Endothelial cell of umbilical vein (primary cell): ENCODE measurements around the gene RPS6KA4. TPM values are rescaled to one million over a fixed set of nuclear protein-coding genes. Genes with fewer than 3 reads are reported as not detected.

Experiments
- BruUV-seq: library from RNA; stranded (reverse); fragments of 400-500 nt; replicated peaks from 2 replicates; lab custom pipeline; 2021; lab: Mats Ljungman, UMichigan
- CTCF ChIA-PET: fragments of 300-600, 350-600 bp; sonication (Branson Sonifier 250); formaldehyde crosslinking; loops from one replicate; lab custom pipeline; 2021; ENCODE audit warnings: antibody characterized with exemption, inconsistent platforms; lab: Charles Lee
- POLR2A ChIA-PET: fragments of 300-600, 350-600 bp; sonication (Branson Sonifier 250); formaldehyde crosslinking; loops from one replicate; lab custom pipeline; 2021; ENCODE audit warnings: antibody characterized with exemption, inconsistent platforms; lab: Charles Lee
- DNase-seq: peaks from one replicate; pipeline ENCODE4 v3.0.0-alpha.2; 2011; ENCODE audit warnings: low read depth, low spot score
- FAIRE-seq: peaks from 2 replicates; lab custom pipeline; 2011; peaks lifted over from hg19 to GRCh38; lab: Jason Lieb, UNC
- H2AFZ ChIP-seq: 2 replicates; pipeline ENCODE4 v1.6.0; 2012; ENCODE audit warnings: low read depth, low read length, control low read depth, inconsistent platforms
- H3K27ac ChIP-seq: 2 replicates; pipeline ENCODE4 v1.5.1; 2011; ENCODE audit warnings: low read depth, mild to moderate bottlenecking, control low read depth, low read length, moderate library complexity; ENCODE audit not compliant: insufficient read depth
- H3K27me3 ChIP-seq, 2 experiments: 2 replicates each; pipeline versions ENCODE4 v1.6.0 to v1.6.1; 2011; ENCODE audit warnings: low read length in 2 of 2, mixed read lengths in 1 of 2; ENCODE audit not compliant: control insufficient read depth in 2 of 2, insufficient read depth in 2 of 2
- H3K36me3 ChIP-seq, 2 experiments: 2 replicates in 1 of 2; 3 replicates in 1 of 2; pipeline ENCODE4 v1.5.1; 2011; ENCODE audit warnings: low read length in 2 of 2, mild to moderate bottlenecking in 1 of 2, moderate library complexity in 1 of 2; ENCODE audit not compliant: control insufficient read depth in 2 of 2, insufficient read depth in 2 of 2; ENCODE audit errors: extremely low read depth in 1 of 2
- H3K4me1 ChIP-seq: 3 replicates; pipeline ENCODE4 v1.5.1; 2011; ENCODE audit warnings: mild to moderate bottlenecking, low read length; ENCODE audit not compliant: control insufficient read depth, insufficient read depth; ENCODE audit errors: extremely low read depth
- H3K4me2 ChIP-seq: 2 replicates; pipeline ENCODE4 v1.6.1; 2011; ENCODE audit warnings: low read length, control low read depth, mixed read lengths; ENCODE audit not compliant: insufficient read depth
- H3K4me3 ChIP-seq, 3 experiments: fragments of 200-600 bp in 1 of 3; sonication (generic), shearing (Covaris generic) in 1 of 3; replicated peaks in 1 of 3; 2 replicates each; pipeline ENCODE4 v1.5.1; 2011 to 2016; ENCODE audit warnings: control low read depth in 3 of 3, low read length in 3 of 3, mild to moderate bottlenecking in 2 of 3, inconsistent platforms in 1 of 3, low read depth in 1 of 3, moderate library complexity in 1 of 3; ENCODE audit not compliant: insufficient read depth in 1 of 3
- H3K79me2 ChIP-seq: 2 replicates; pipeline ENCODE4 v1.6.0; 2012; ENCODE audit warnings: low read length, inconsistent platforms; ENCODE audit not compliant: control insufficient read depth, insufficient read depth
- H3K9ac ChIP-seq: replicated peaks from 2 replicates; pipeline ENCODE3; 2011; ENCODE audit warnings: low read length, control low read depth; ENCODE audit not compliant: insufficient read depth; ENCODE audit errors: extremely low read depth
- H3K9me1 ChIP-seq: replicated peaks from 3 replicates; pipeline ENCODE4 v1.6.0; 2011; ENCODE audit warnings: mild to moderate bottlenecking, low read length; ENCODE audit not compliant: control insufficient read depth, insufficient read depth; ENCODE audit errors: extremely low read depth
- H3K9me3 ChIP-seq: replicated peaks from 2 replicates; pipeline ENCODE4 v1.5.1; 2012; ENCODE audit warnings: low read length, inconsistent platforms; ENCODE audit not compliant: control insufficient read depth, insufficient read depth
- H4K20me1 ChIP-seq: replicated peaks from 2 replicates; pipeline ENCODE3; 2011; ENCODE audit warnings: mild to moderate bottlenecking, low read length; ENCODE audit not compliant: control insufficient read depth, insufficient read depth; ENCODE audit errors: extremely low read depth
- CTCF ChIP-seq, 2 donors: IDR thresholded peaks; 1 replicate in 1 of 2; 2 replicates in 1 of 2; pipeline ENCODE4 v1.5.1; 2011; ENCODE audit warnings: low read length in 2 of 2, mild to moderate bottlenecking in 2 of 2, moderate library complexity in 2 of 2, control low read depth in 1 of 2, inconsistent platforms in 1 of 2, low read depth in 1 of 2; ENCODE audit not compliant: insufficient read depth in 1 of 2; ENCODE audit errors: extremely low read depth in 1 of 2
- EZH2 ChIP-seq: IDR thresholded peaks from 2 replicates; pipeline ENCODE4 v1.6.1; 2012; ENCODE audit warnings: borderline replicate concordance, low read depth, mild to moderate bottlenecking, moderate library complexity, low read length, inconsistent platforms; ENCODE audit not compliant: severe bottlenecking
- FOS ChIP-seq: IDR thresholded peaks from 2 replicates; pipeline ENCODE4 v1.6.1; 2011; ENCODE audit warnings: mild to moderate bottlenecking, low read length, moderate library complexity, borderline replicate concordance; ENCODE audit not compliant: insufficient read depth
- JUN ChIP-seq: IDR thresholded peaks from 2 replicates; pipeline ENCODE4 v1.6.1; 2011; ENCODE audit warnings: borderline replicate concordance, low read depth; ENCODE audit not compliant: insufficient read length, insufficient read depth
- MAX ChIP-seq: IDR thresholded peaks from 2 replicates; pipeline ENCODE4 v1.6.1; 2011; ENCODE audit not compliant: insufficient read depth, insufficient read length
- MYC ChIP-seq: IDR thresholded peaks from one replicate; pipeline ENCODE4 v1.6.1; 2011; ENCODE audit warnings: mild to moderate bottlenecking, low read depth, low read length
- POLR2A ChIP-seq: IDR thresholded peaks from 2 replicates; pipeline ENCODE4 v1.6.1; 2012; ENCODE audit warnings: low read depth, mild to moderate bottlenecking, control low read depth, low read length
- POLR2AphosphoS5 ChIP-seq: IDR thresholded peaks from 2 replicates; pipeline ENCODE4 v1.6.1; 2012; ENCODE audit warnings: low read depth, mild to moderate bottlenecking, control low read depth, low read length, moderate library complexity; ENCODE audit not compliant: insufficient read depth
- dilution Hi-C: fragments of 300-500 bp; cut with MboI; formaldehyde crosslinking; loops from one replicate; pipeline ENCODE4 v1.15.0; 2019; ENCODE audit warnings: low sequenced_read_pairs; ENCODE audit not compliant: extremely low pct_ligation_motif_present
- intact Hi-C: fragments of 100-400 bp; cut with micrococcal nuclease; formaldehyde crosslinking; loops from one replicate; pipeline ENCODE4 v1.10.0; 2022
- polyA plus RNA-seq, 4 experiments: library from polyadenylated mRNA; depleted of rRNA in 3 of 4; stranded (reverse) in 3 of 4; unstranded in 1 of 4; fragments of >200 nt; gene quantifications; 2 replicates each; pipeline versions ENCODE4 v1.2.1 to v1.2.3, GENCODE V29; 2011 to 2012; ENCODE audit warnings: missing spikeins in 1 of 4
- total RNA-seq: library from RNA; stranded (reverse); gene quantifications from 2 replicates; pipeline ENCODE4 v1.2.3, GENCODE V29; 2021

RPS6KA4 gene
- total and polyA plus RNA-seq, 2 donors (not counting 3 experiments of a cell fraction or from before 2014, with no cell fraction given), result 26.5 to 44.1 TPM

GRCh38 chr11:64352099-64352994, 6.6 kb upstream of the RPS6KA4 start:
- Histone ChIP-seq H3K9me1 (no peaks in the 10 kb centered on the region), H3K4me3 (no peak overlapping the region), H3K36me3 (no peaks in the 10 kb centered on the region), H3K4me2 (no peak overlapping the region), H3K9me3 (no peaks in the 10 kb centered on the region), H3K27ac (no peak overlapping the region), H3K9ac (no peak overlapping the region), H3K4me1 (peaks cover 6% of the 10 kb centered on the region), H3K27me3 (no peaks in the 10 kb centered on the region), H3K79me2 (no peaks in the 10 kb centered on the region), H4K20me1 (no peaks in the 10 kb centered on the region), H2AFZ (no peak overlapping the region)
- FAIRE-seq (no peak), DNase-seq (no peak)
- CTCF ChIA-PET, result interaction anchor here (0.8 to 5.5 kb wide), 8 partner anchors 7 to 147 kb away, joined by 3 to 72 read pairs (median 8); partner anchors contain the start of genes FERMT3, PRDX5 and TRMT112
- intact Hi-C loops, result no loop called here
- POLR2A ChIA-PET, result interaction anchor here (1.0 kb wide), 1 partner anchor 10 kb away, joined by 3 read pairs; no protein-coding TSS in a partner anchor
- dilution Hi-C loops, result no loop called here
- no TSS peak for BruUV-seq
- no peak for TF ChIP-seq MYC

GRCh38 chr11:64352995-64353714, 5.8 kb upstream of the RPS6KA4 start:
- no peaks in the 10 kb centered on the region for H3K9me1 ChIP-seq
- DNase-seq (no peak), FAIRE-seq (no peak)
- intact Hi-C loops (no loop called here), dilution Hi-C loops (no loop called here)
- H2AFZ ChIP-seq, result no peak overlapping the region
- H3K4me3 ChIP-seq, result no peak overlapping the region
- no peaks in the 10 kb centered on the region for H3K79me2 ChIP-seq
- no peak overlapping the region for H3K9ac ChIP-seq
- H4K20me1 ChIP-seq, result no peaks in the 10 kb centered on the region
- H3K4me2 ChIP-seq, result no peak overlapping the region
- ChIA-PET POLR2A (interaction anchor here (1.0 kb wide), 1 partner anchor 11 kb away, joined by 3 read pairs; no protein-coding TSS in a partner anchor), CTCF (interaction anchor here (0.8 to 5.5 kb wide), 8 partner anchors 8 to 147 kb away, joined by 3 to 72 read pairs (median 8); partner anchors contain the start of genes FERMT3, PRDX5 and TRMT112)
- no peaks in the 10 kb centered on the region for H3K36me3 ChIP-seq
- H3K27ac ChIP-seq, result no peak overlapping the region
- TF ChIP-seq POLR2AphosphoS5, result no peak
- no peak for TF ChIP-seq FOS
- TF ChIP-seq JUN, result no peak
- no peak for TF ChIP-seq MAX
- TF ChIP-seq CTCF (IDR thresholded peaks at IDR 0.05; ENCODE audit: extremely low read depth in 1 of 2, insufficient read depth in 1 of 2, low read depth in 1 of 2, low read length in 2 of 2), result no peak
- TF ChIP-seq EZH2, result no peak
- TF ChIP-seq MYC, result no peak
- TF ChIP-seq POLR2A, result no peak
- H3K4me1 ChIP-seq, result peaks cover 12% of the 10 kb centered on the region
- H3K27me3 ChIP-seq, result no peaks in the 10 kb centered on the region
- H3K9me3 ChIP-seq, result no peaks in the 10 kb centered on the region
- no TSS peak for BruUV-seq
